Loucy (cell line): ENCODE measurements around the gene CRAT.

Source experiments
- H2AFZ ChIP-seq: fragments of 200-600 bp; sonication (generic); 2 replicates; pipeline ENCODE4 v1.6.0; 2016; ENCODE audit warnings: antibody characterized with exemption, mild to moderate bottlenecking, low read length, moderate library complexity
- H3F3A ChIP-seq: fragments of 200-600 bp; 2 replicates; pipeline ENCODE4 v1.6.0; 2016; ENCODE audit warnings: antibody characterized with exemption, low read depth, mild to moderate bottlenecking
- H3K27me3 ChIP-seq: fragments of 200-600 bp; sonication (generic); 2 replicates; pipeline ENCODE4 v1.6.1; 2014; ENCODE audit warnings: low read length, mild to moderate bottlenecking; ENCODE audit not compliant: insufficient read depth, poor library complexity, severe bottlenecking
- H3K36me3 ChIP-seq: fragments of 200-600 bp; sonication (generic); 2 replicates; pipeline ENCODE4 v1.6.1; 2016; ENCODE audit warnings: low read length; ENCODE audit not compliant: insufficient read depth
- H3K4me1 ChIP-seq: fragments of 200-600 bp; sonication (generic); 2 replicates; pipeline ENCODE4 v1.5.1; 2014; ENCODE audit warnings: low read length, mild to moderate bottlenecking; ENCODE audit not compliant: insufficient read depth, poor library complexity, severe bottlenecking
- H3K4me2 ChIP-seq: fragments of 200-600 bp; sonication (generic); 2 replicates; pipeline ENCODE4 v1.6.0; 2014; ENCODE audit warnings: antibody characterized with exemption, low read length, low read depth, mild to moderate bottlenecking; ENCODE audit not compliant: poor library complexity, severe bottlenecking
- H3K4me3 ChIP-seq: fragments of 200-600 bp; sonication (generic); 2 replicates; pipeline ENCODE4 v1.5.1; 2014; ENCODE audit warnings: low read length, mild to moderate bottlenecking, mixed read lengths; ENCODE audit not compliant: poor library complexity, severe bottlenecking
- H3K79me2 ChIP-seq: fragments of 200-600 bp; sonication (generic); 2 replicates; pipeline ENCODE4 v1.6.1; 2014; ENCODE audit warnings: low read length; ENCODE audit not compliant: insufficient read depth
- H3K9ac ChIP-seq: fragments of 200-600 bp; sonication (generic); 2 replicates; pipeline ENCODE4 v1.6.0; 2014; ENCODE audit warnings: mild to moderate bottlenecking, low read depth, low read length, moderate library complexity; ENCODE audit not compliant: poor library complexity, severe bottlenecking
- H3K9me2 ChIP-seq: fragments of 200-600 bp; sonication (generic); replicated peaks from 2 replicates; pipeline ENCODE4 v1.6.1; 2016; ENCODE audit warnings: low read depth, low read length, mixed read lengths
- H3K9me3 ChIP-seq: fragments of 200-600 bp; sonication (generic); 2 replicates; pipeline ENCODE4 v1.6.1; 2014; ENCODE audit warnings: mild to moderate bottlenecking, antibody characterized with exemption, low read length, low read depth; ENCODE audit not compliant: insufficient read depth
- H4K20me1 ChIP-seq: fragments of 200-600 bp; sonication (generic); 2 replicates; pipeline ENCODE4 v1.6.0; 2014; ENCODE audit warnings: antibody characterized with exemption, low read length, mild to moderate bottlenecking; ENCODE audit not compliant: insufficient read depth, poor library complexity, severe bottlenecking
- EZH2phosphoT487 ChIP-seq: fragments of 200-600 bp; IDR thresholded peaks from 2 replicates; pipeline ENCODE4 v1.6.1; 2018; ENCODE audit warnings: antibody characterized with exemption, mild to moderate bottlenecking, moderate library complexity, borderline replicate concordance
- TF ChIP-seq, protein P1 (sequence below): fragments of 200-600 bp; sonication (generic); conservative IDR thresholded peaks from 2 replicates; pipeline ENCODE4 v1.5.1; 2014; ENCODE audit warnings: mild to moderate bottlenecking, antibody characterized with exemption, low read length

Gene CRAT

DNA sequence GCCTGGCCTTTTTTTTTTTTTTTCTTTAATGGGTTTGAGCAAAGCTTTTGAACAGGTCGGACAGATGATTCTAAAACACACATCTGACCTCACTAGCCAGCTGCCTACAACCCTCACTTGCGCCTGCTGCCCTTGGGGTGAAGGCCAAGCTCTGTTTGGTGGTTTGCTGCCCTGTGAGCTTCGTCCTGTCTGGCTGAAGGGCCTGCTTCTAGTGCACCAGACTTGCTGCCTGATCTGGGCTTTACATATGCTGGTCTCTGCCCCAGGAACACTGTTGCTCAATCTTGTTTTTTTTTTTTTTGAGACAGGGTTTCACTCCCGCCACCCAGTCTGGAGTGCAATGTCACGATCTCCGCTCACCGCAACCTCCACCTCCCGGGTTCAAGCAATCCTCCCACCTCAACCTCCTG lies 46.1 kb downstream of the CRAT start:
- Histone ChIP-seq H3K9me3 (no peaks in the 10 kb centered on the region), H3K36me3 (no peaks in the 10 kb centered on the region; the same call in 1 of the 2 replicates), H3K4me3 (no peak overlapping the region), H3K9ac (no peak overlapping the region), H3K4me1 (peaks cover 18% of the 10 kb centered on the region), H3K4me2 (no peak overlapping the region), H3F3A (peaks cover 7% of the 10 kb centered on the region; the same call in 1 of the 2 replicates), H3K9me2 (no peaks in the 10 kb centered on the region), H4K20me1 (no peaks in the 10 kb centered on the region), H3K27me3 (no peaks in the 10 kb centered on the region), H2AFZ (no peak overlapping the region), H3K79me2 (no peaks in the 10 kb centered on the region)
- TF ChIP-seq EZH2phosphoT487 = no peak

DNA sequence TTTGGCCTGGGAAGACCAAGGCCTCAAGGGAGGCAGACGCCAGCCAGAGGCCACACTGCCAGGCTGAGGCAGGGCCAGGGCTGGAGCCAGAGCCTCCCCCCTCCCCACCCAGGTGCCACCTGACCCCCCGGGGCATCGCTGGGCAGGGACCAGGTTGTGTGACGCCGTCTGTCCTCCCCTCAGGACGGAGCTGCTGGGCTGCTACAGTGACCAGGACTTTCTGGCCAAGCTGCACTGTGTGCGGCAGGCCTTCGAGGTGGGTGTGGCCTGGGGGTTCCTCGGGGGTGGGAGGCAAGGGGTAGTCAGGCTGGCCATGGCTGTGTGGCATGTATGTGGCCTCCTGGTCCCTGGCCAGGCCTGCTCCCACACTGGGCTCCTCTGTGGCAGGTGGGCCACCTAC lies 47.5 kb downstream of the CRAT start:
- Histone ChIP-seq H3K4me3 (no peak overlapping the region), H3K9me2 (no peaks in the 10 kb centered on the region), H3K4me1 (peaks cover 8% of the 10 kb centered on the region), H3K79me2 (no peaks in the 10 kb centered on the region), H3K4me2 (no peak overlapping the region), H3K9me3 (no peaks in the 10 kb centered on the region), H3K9ac (no peak overlapping the region), H3K36me3 (no peaks in the 10 kb centered on the region; the same call in 1 of the 2 replicates), H2AFZ (no peak overlapping the region), H3K27me3 (no peaks in the 10 kb centered on the region), H4K20me1 (no peaks in the 10 kb centered on the region), H3F3A (no peaks in the 10 kb centered on the region)
- TF ChIP-seq, protein P1, sequence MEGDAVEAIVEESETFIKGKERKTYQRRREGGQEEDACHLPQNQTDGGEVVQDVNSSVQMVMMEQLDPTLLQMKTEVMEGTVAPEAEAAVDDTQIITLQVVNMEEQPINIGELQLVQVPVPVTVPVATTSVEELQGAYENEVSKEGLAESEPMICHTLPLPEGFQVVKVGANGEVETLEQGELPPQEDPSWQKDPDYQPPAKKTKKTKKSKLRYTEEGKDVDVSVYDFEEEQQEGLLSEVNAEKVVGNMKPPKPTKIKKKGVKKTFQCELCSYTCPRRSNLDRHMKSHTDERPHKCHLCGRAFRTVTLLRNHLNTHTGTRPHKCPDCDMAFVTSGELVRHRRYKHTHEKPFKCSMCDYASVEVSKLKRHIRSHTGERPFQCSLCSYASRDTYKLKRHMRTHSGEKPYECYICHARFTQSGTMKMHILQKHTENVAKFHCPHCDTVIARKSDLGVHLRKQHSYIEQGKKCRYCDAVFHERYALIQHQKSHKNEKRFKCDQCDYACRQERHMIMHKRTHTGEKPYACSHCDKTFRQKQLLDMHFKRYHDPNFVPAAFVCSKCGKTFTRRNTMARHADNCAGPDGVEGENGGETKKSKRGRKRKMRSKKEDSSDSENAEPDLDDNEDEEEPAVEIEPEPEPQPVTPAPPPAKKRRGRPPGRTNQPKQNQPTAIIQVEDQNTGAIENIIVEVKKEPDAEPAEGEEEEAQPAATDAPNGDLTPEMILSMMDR = no peak
- no peak for TF ChIP-seq EZH2phosphoT487

DNA sequence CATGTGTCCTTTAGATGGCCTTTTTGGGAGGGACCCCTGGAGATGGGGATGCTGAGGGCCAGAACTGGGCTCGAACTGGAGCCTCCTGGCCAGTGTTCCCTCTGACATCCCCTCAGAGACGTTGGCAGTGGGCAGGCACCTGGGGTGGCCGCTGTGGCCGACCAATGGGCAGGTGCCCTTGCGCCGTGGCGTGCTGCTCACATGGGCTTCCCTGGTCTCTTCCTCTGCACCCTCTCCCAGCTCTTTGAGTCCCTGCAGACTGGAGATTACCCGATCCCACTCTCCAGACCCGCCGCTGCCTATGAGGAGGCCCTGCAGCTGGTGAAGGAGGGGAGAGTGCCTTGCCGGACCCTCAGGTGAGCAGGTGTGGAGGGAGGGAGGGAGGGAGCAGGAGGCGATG lies 49.6 kb downstream of the CRAT start:
- no peak overlapping the region for H3K9ac ChIP-seq
- no peaks in the 10 kb centered on the region for H3K27me3 ChIP-seq
- H3K4me3 ChIP-seq = no peak overlapping the region
- no peaks in the 10 kb centered on the region for H3K79me2 ChIP-seq
- no peaks in the 10 kb centered on the region for H4K20me1 ChIP-seq
- no peaks in the 10 kb centered on the region; the same call in 1 of the 2 replicates for H3K36me3 ChIP-seq
- H3K4me1 ChIP-seq = no peaks in the 10 kb centered on the region
- no peaks in the 10 kb centered on the region for H3K9me2 ChIP-seq
- no peak overlapping the region for H2AFZ ChIP-seq
- H3K4me2 ChIP-seq = no peak overlapping the region
- H3F3A ChIP-seq = no peaks in the 10 kb centered on the region
- H3K9me3 ChIP-seq = no peaks in the 10 kb centered on the region
- no peak for TF ChIP-seq EZH2phosphoT487
- TF ChIP-seq, protein P1 = no peak
